ENCODE results near the gene KLF13. TPM values are rescaled to one million over a fixed set of nuclear protein-coding genes. Genes with fewer than 3 reads are reported as not detected.
"Not testable (repeated sequence)": the region's sequence is repeated elsewhere in the genome, so short reads cannot be mapped to it uniquely, and the experiment has no call there.

The KLF13 gene
- total RNA-seq, 1 donor = 58.6 TPM

DNA sequence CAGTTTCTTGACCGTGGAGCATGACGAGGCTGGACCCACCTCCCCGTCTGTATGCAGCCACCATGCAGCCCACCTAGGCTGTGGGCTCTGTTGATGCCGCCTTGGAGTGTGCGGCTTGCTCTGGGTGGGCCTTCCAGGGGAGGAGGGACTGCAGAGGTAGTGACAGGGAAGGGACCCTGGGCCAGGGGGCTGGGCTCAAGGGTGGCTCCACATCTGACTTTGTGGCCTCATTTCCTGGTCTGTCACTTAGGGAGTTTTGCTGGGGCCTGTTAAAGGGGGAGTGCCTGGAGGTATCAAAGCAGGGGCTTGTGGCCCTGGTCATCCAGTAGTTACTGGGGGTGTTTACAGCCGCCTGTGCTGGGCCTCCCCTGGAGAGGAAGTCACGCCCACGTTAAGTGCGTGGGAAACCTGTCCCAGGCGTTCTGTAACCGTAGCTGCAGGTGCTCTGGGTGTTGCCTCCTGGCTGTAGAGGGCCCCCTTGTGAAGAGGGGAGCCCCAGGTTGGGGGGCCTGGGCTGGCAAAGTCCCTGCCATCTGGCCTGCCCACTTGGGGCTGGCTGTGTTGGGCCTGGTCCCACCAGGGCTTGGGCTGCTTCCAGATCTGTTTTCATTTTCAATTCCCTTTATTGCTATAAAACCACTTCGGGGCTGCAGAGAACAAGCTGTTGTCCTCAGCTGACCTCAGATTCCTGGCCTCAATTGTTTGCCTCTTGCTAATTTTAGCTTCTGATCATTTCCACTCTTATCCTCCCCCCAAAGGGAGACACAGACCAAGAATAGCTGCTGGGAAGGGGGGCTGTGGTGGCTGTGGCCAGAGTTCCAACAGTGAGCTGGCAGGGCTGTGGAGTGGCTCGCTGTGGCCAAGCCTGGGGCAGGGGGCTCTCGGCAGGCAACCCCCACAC is 26.5 kb downstream of the KLF13 start:
- Histone ChIP-seq H3K4me2 (ENCODE audit: insufficient read depth, low read length) (peak overlapping the region; percentile 67), H3K4me1 (ENCODE audit: insufficient read depth, low read length) (peaks cover 33% of the 10 kb centered on the region), H2AFZ (ENCODE audit: low read length) (no peak overlapping the region), H3K27ac (ENCODE audit: low read depth, low read length) (peak overlapping the region; percentile 96), H3K27me3 (ENCODE audit: insufficient read depth, low read length) (no peaks in the 10 kb centered on the region), H4K20me1 (ENCODE audit: insufficient read depth, low read length) (peaks cover 57% of the 10 kb centered on the region), H3K4me3 (ENCODE audit: insufficient read depth, low read length) (peak overlapping the region; percentile 50), H3K9me3 (ENCODE audit: low read depth, low read length) (no peaks in the 10 kb centered on the region), H3K36me3 (ENCODE audit: insufficient read depth, low read length) (peaks cover 11% of the 10 kb centered on the region), H3K79me2 (ENCODE audit: insufficient read depth, low read length) (peaks cover 97% of the 10 kb centered on the region)
- no peak for TF ChIP-seq CTCF (IDR thresholded peaks at IDR 0.05; ENCODE audit: extremely low read depth, low read depth, low read length)
- DNase-seq (ENCODE audit: insufficient read length, low spot score, missing footprints) = peak; percentile 98

DNA sequence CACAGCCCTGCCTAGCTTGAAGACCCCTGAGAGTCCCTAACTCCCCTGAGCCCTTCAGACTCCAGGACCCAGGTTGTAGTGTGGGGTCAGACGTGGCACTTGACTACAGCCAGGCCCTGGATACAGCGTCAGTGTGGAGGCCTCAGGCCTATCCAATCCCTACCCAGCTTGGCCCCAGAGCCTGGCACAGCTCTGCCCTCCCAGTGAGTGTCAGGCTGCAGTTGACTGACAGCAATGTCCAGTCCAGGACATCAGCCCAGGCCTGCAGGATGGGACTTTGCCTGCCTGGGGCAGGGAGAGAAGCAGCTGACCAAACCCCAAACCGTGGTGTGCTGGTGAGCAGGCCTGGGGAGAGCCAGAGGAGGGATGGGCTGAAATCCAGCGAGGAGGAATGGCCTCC is 27.3 kb downstream of the KLF13 start:
- H3K9me3 ChIP-seq (ENCODE audit: low read depth, low read length) = no peaks in the 10 kb centered on the region
- peaks cover 60% of the 10 kb centered on the region for H4K20me1 ChIP-seq (ENCODE audit: insufficient read depth, low read length)
- H3K27ac ChIP-seq (ENCODE audit: low read depth, low read length) = peak overlapping the region; percentile 96
- H3K4me3 ChIP-seq (ENCODE audit: insufficient read depth, low read length) = peak overlapping the region; percentile 50
- peak overlapping the region; percentile 67 for H3K4me2 ChIP-seq (ENCODE audit: insufficient read depth, low read length)
- peaks cover 97% of the 10 kb centered on the region for H3K79me2 ChIP-seq (ENCODE audit: insufficient read depth, low read length)
- H2AFZ ChIP-seq (ENCODE audit: low read length) = peak overlapping the region; percentile 49
- H3K36me3 ChIP-seq (ENCODE audit: insufficient read depth, low read length) = peaks cover 11% of the 10 kb centered on the region
- peaks cover 33% of the 10 kb centered on the region for H3K4me1 ChIP-seq (ENCODE audit: insufficient read depth, low read length)
- TF ChIP-seq CTCF (IDR thresholded peaks at IDR 0.05; ENCODE audit: extremely low read depth, low read depth, low read length) = no peak
- peak; percentile 86 for DNase-seq (ENCODE audit: insufficient read length, low spot score, missing footprints)
- no peaks in the 10 kb centered on the region for H3K27me3 ChIP-seq (ENCODE audit: insufficient read depth, low read length)

DNA sequence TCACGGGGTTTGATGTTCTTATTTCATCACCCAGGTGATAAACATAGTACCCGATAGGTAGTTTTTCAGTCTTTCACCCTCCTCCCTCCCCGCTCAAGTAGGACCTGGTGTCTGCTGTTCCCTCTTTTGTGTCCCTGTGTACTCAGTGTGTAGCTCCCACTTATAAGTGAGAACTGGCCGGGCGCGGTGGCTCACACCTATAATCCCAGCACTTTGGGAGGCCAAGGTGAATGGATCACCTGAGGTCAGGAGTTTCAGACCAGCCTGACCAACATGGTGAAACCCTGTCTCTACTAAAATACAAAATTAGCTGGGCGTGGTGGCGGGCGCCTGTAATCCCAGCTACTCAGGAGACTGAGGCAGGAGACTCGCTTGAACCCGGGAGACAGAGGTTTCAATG is 29.5 kb downstream of the KLF13 start:
- H3K27ac ChIP-seq (ENCODE audit: low read depth, low read length); H3K9me3 ChIP-seq (ENCODE audit: low read depth, low read length): not testable (repeated sequence)

GRCh38 chr15:31357148-31357547 is 30.5 kb downstream of the KLF13 start:
- Histone ChIP-seq H3K4me2 (ENCODE audit: insufficient read depth, low read length) (no peak overlapping the region), H3K9me3 (ENCODE audit: low read depth, low read length) (no peaks in the 10 kb centered on the region), H2AFZ (ENCODE audit: low read length) (no peak overlapping the region), H3K4me3 (ENCODE audit: insufficient read depth, low read length) (no peak overlapping the region), H3K27ac (ENCODE audit: low read depth, low read length) (peak overlapping the region; percentile 48), H3K36me3 (ENCODE audit: insufficient read depth, low read length) (peaks cover 16% of the 10 kb centered on the region), H3K79me2 (ENCODE audit: insufficient read depth, low read length) (peaks cover 98% of the 10 kb centered on the region), H3K27me3 (ENCODE audit: insufficient read depth, low read length) (no peaks in the 10 kb centered on the region), H4K20me1 (ENCODE audit: insufficient read depth, low read length) (peaks cover 67% of the 10 kb centered on the region), H3K4me1 (ENCODE audit: insufficient read depth, low read length) (peaks cover 32% of the 10 kb centered on the region)
- no peak for DNase-seq (ENCODE audit: insufficient read length, low spot score, missing footprints)
- TF ChIP-seq CTCF (IDR thresholded peaks at IDR 0.05; ENCODE audit: extremely low read depth, low read depth, low read length) = no peak

More for the DNA sequence above, 29.5 kb downstream of the KLF13 start:
- not testable (repeated sequence) for H2AFZ ChIP-seq (ENCODE audit: low read length); H3K4me3 ChIP-seq (ENCODE audit: insufficient read depth, low read length); DNase-seq (ENCODE audit: insufficient read length, low spot score, missing footprints); H3K27me3 ChIP-seq (ENCODE audit: insufficient read depth, low read length)
- peaks cover 33% of the 10 kb centered on the region for H3K4me1 ChIP-seq (ENCODE audit: insufficient read depth, low read length)
- peaks cover 63% of the 10 kb centered on the region for H4K20me1 ChIP-seq (ENCODE audit: insufficient read depth, low read length)
- peaks cover 16% of the 10 kb centered on the region for H3K36me3 ChIP-seq (ENCODE audit: insufficient read depth, low read length)
- peaks cover 97% of the 10 kb centered on the region for H3K79me2 ChIP-seq (ENCODE audit: insufficient read depth, low read length)
- peak overlapping the region; percentile 15 for H3K4me2 ChIP-seq (ENCODE audit: insufficient read depth, low read length)

Data from osteoblast (primary cell).